Coronary artery (tissue), 2 donors: Measurements from ENCODE around the gene UMODL1.

Source experiments
- DNase-seq: peaks from one replicate; pipeline ENCODE4 v3.0.0-alpha.2; 2017; ENCODE audit warnings: low spot score
- H3K27ac ChIP-seq, 2 donors: fragments of 200-600 bp; sonication (generic); one replicate each; pipeline ENCODE4 v1.5.1; 2016 to 2019
- H3K4me3 ChIP-seq: fragments of 200-600 bp; sonication (generic); 2 replicates; pipeline ENCODE4 v1.5.1; 2016; ENCODE audit warnings: mild to moderate bottlenecking, moderate library complexity
- CTCF ChIP-seq: fragments of 200-600 bp; sonication (generic); IDR thresholded peaks from one replicate; pipeline ENCODE4 v1.5.1; 2019; ENCODE audit warnings: antibody characterized with exemption

The UMODL1 gene

DNA sequence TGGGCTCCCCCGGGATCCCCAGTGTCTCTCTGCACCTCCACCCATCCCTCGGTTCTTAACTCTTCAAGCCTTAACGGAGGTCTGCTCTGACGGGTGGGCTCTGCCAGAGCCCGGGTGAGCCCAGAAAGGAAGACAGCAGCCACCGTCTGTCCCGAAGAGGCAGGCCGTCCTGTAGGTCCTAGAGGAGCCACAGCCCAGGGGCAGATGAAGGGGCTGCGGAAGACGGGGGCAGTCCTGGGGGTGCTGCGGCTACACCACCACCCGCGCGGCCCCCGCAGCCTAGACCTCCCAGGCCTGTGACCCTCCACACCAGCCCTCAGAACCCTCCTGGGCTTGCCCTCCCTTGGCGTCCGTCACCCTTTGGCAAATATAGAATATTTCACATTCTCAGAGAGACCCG is 71.0 kb downstream of the UMODL1 start:
- Histone ChIP-seq H3K4me3 (no peak overlapping the region), H3K27ac (no peak overlapping the region)
- TF ChIP-seq CTCF: no peak
- no peak for DNase-seq

DNA sequence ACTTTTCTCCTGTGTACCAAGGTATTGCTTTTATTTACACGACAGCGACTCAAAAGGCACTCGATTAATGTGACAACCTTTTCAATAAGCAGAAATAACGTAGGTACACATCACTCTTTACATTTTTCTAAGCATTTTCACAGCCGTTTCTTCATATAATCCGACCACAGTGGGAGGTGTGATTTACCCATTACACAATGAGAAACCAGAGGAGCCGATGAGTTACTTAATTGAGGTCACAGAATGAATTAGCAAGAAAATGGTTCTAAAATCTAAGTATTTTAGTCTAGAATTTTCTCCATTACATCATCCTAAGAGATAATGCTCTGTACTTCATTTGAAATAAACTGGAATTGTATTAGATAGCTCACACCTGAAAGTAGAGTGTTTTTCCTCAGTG is 71.5 kb downstream of the UMODL1 start:
- no peak for TF ChIP-seq CTCF
- Histone ChIP-seq H3K4me3 (no peak overlapping the region), H3K27ac (no peak overlapping the region)
- no peak for DNase-seq

DNA sequence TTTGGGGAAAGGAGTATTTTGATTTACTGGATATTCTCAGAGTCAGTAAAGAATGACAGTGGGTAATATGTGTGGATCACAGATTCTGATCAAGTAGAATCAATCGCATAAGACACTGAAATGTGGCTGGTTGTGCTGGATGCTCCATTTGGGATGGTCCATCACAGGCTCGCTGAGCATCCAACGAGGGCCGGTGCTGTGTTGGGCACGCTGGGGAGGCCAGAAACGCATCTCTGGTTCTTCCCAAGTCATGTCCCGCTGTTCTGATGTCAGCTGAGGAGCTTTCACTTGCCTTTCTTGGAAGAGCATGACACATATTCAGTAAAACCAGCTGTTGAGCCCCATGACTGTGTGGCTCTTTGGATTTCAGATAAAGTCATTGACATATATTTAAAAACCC is 72.0 kb downstream of the UMODL1 start:
- TF ChIP-seq CTCF: no peak
- no peak for DNase-seq
- Histone ChIP-seq H3K4me3 (no peak overlapping the region), H3K27ac (no peak overlapping the region)

GRCh38 chr21:42144221-42144620 is 73.1 kb downstream of the UMODL1 start:
- no peak for DNase-seq
- Histone ChIP-seq H3K4me3 (no peak overlapping the region), H3K27ac (no peak overlapping the region)
- TF ChIP-seq CTCF: no peak

DNA sequence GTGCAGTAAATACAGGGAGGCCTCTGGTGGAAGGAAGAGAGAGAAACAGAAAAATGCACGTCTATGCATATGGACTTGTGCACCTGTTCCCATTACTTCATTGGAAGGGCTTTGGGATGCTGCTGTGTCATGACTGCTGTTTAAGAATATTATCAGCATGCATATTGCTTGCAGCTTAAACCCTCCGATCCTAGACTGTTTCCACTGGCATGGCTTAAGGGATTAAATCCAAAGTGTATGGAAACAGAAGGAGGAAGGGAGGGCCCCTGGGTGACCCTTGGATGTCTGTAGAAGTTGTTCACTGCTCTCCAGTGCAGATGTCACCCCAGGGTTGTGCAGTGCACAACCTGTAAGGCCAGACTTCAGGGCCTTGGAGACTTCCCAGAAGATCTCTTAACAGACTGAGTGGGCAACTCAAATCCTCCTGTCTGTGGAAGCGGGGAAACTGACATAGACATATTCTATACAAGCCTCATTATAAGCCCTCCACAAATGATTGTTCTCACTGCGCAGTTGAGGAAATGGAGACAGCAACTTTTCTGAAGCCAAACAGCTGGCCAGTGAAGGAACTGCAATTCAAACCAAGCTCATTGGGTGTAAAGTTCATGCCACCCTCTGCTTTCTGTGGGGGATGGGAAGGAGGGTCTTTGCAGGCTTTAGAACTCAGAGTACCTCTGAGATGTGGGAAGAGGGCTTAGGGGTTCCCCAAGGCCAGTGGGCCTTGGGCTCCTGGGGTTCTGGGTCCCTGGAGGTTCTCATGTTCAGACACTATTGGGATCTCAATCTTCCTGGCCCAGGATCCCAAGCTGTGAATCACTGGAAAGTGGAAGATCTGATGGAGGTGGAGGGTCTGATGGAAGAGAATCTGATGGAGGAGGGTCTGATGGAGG is 73.8 kb downstream of the UMODL1 start:
- H3K27ac ChIP-seq: no peak overlapping the region
- no peak overlapping the region for H3K4me3 ChIP-seq
- no peak for DNase-seq
- TF ChIP-seq CTCF: no peak

DNA sequence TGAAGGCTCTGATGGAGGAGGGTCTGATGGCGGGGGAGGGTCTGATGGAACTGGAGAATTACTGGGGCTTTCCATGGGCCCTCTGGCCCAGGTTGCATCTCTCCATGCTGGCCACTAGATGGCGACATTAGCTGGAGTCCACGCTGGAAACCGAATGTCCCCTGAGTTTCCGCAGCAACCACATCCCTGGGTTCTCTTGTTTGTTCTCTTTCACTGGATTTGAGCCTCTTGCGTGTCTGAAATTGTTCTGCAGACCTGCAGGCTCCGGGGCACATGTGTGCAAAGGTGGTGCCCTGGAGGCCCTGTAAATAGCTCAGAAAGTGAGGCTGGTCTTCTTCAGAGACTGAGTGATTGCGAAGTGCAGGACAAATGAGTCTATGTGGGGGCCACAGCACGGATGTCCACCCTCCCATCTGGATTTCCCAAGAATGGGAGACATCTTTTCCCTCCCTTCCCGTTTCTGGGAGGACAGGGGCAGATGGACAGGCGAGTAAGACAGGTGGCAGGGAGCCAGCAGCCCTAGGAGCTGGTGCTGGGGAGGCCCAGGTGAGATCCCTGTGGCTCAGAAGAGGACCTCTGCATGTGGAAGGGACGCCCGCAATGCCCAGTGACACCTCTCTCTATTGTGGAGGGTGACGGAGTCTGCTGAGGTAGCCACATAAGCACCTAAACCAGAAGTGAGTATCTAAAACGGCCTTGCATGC is 74.6 kb downstream of the UMODL1 start:
- no peak overlapping the region for H3K27ac ChIP-seq

More for the DNA sequence above, 74.6 kb downstream of the UMODL1 start:
- DNase-seq: peak; percentile 70
- TF ChIP-seq CTCF: peak; percentile 97
- no peak overlapping the region for H3K4me3 ChIP-seq
